HFFc6 (cell line): ENCODE measurements around the gene TTC6. TPM values are rescaled to one million over a fixed set of nuclear protein-coding genes. Genes with fewer than 3 reads are reported as not detected.

Experiments used
- DNase-seq: peaks from one replicate; pipeline ENCODE4 v3.0.0-alpha.2; 2018
- H3K27ac Mint-ChIP-seq: 2 replicates; pipeline ENCODE4 v1.8.0; 2020; ENCODE audit warnings: mild to moderate bottlenecking, mixed read lengths
- H3K27me3 Mint-ChIP-seq: 2 replicates; pipeline ENCODE4 v1.8.0; 2021; ENCODE audit warnings: mild to moderate bottlenecking, moderate library complexity, mixed read lengths; ENCODE audit not compliant: insufficient read depth
- H3K36me3 Mint-ChIP-seq: 2 replicates; pipeline ENCODE4 v1.8.0; 2021; ENCODE audit warnings: low read depth, mixed read lengths
- H3K4me1 Mint-ChIP-seq: 2 replicates; pipeline ENCODE4 v1.8.0; 2020; ENCODE audit warnings: low read depth, mixed read lengths
- H3K4me3 Mint-ChIP-seq: 2 replicates; pipeline ENCODE4 v1.8.0; 2020; ENCODE audit warnings: mild to moderate bottlenecking, moderate library complexity, mixed read lengths
- H3K9me3 Mint-ChIP-seq: 2 replicates; pipeline ENCODE4 v1.8.0; 2020; ENCODE audit warnings: mild to moderate bottlenecking, mixed read lengths
- CTCF ChIP-seq: fragments of 200-600 bp; sonication (generic); IDR thresholded peaks from 2 replicates; pipeline ENCODE4 v1.5.0; 2021; ENCODE audit warnings: antibody characterized with exemption, mild to moderate bottlenecking
- total RNA-seq, 6 experiments: library from RNA; stranded (reverse); fragmentation: NEBNext Ultra II Directional; extraction: Animal tissue kit (Norgen Biotek cat#: 25700); gene quantifications; 2 replicates in 1 of 6; 3 replicates in 5 of 6; pipeline ENCODE4 v1.2.3, GENCODE V29; 2021

TTC6 gene
- total RNA-seq, 6 experiments from 2014 or later: 0.38 to 1.2 (median 0.62) TPM; not detected in 2

- Mint-ChIP-seq H3K9me3 (no peaks in the 10 kb centered on the region), H3K36me3 (no peaks in the 10 kb centered on the region), H3K4me1 (peaks cover 4% of the 10 kb centered on the region; the same call in 1 of the 2 replicates), H3K4me3 (no peak overlapping the region), H3K27ac (no peak overlapping the region), H3K27me3 (peaks cover 6% of the 10 kb centered on the region)
- TF ChIP-seq CTCF: no peak
- no peak for DNase-seq
Observed at GRCh38 chr14:37637341-37637740, 41.9 kb downstream of the TTC6 start.

- no peak for DNase-seq
- Mint-ChIP-seq H3K27me3 (peaks cover 6% of the 10 kb centered on the region), H3K4me3 (no peak overlapping the region), H3K9me3 (no peaks in the 10 kb centered on the region), H3K27ac (no peak overlapping the region), H3K36me3 (no peaks in the 10 kb centered on the region), H3K4me1 (peaks cover 5% of the 10 kb centered on the region; the same call in 1 of the 2 replicates)
- no peak for TF ChIP-seq CTCF
Observed at GRCh38 chr14:37638599-37638998, 43.2 kb downstream of the TTC6 start.

- no peak for TF ChIP-seq CTCF
- peaks cover 10% of the 10 kb centered on the region; the same call in 1 of the 2 replicates for H3K4me1 Mint-ChIP-seq
- H3K4me3 Mint-ChIP-seq: no peak overlapping the region
- no peaks in the 10 kb centered on the region for H3K9me3 Mint-ChIP-seq
- no peak overlapping the region for H3K27ac Mint-ChIP-seq
- no peak for DNase-seq
- no peaks in the 10 kb centered on the region for H3K36me3 Mint-ChIP-seq
- peaks cover 3% of the 10 kb centered on the region; the same call in 1 of the 2 replicates for H3K27me3 Mint-ChIP-seq
Observed at GRCh38 chr14:37641117-37641516, 45.7 kb downstream of the TTC6 start.

GRCh38 chr14:37642125-37642524 lies 46.7 kb downstream of the TTC6 start:
- peaks cover 10% of the 10 kb centered on the region; the same call in 1 of the 2 replicates for H3K4me1 Mint-ChIP-seq
- H3K9me3 Mint-ChIP-seq: no peaks in the 10 kb centered on the region
- H3K4me3 Mint-ChIP-seq: no peak overlapping the region
- no peak overlapping the region for H3K27ac Mint-ChIP-seq
- no peak for DNase-seq
- no peaks in the 10 kb centered on the region for H3K36me3 Mint-ChIP-seq
- H3K27me3 Mint-ChIP-seq: peaks cover 3% of the 10 kb centered on the region; the same call in 1 of the 2 replicates
- no peak for TF ChIP-seq CTCF

GRCh38 chr14:37643701-37644100 lies 48.3 kb downstream of the TTC6 start:
- H3K36me3 Mint-ChIP-seq: no peaks in the 10 kb centered on the region

More at GRCh38 chr14:37643701-37644100, 48.3 kb downstream of the TTC6 start:
- H3K4me1 Mint-ChIP-seq: 0 out of 2 replicates have a peak, but pooled peaks cover 5% of the 10 kb centered on the region
- DNase-seq: no peak
- H3K9me3 Mint-ChIP-seq: no peaks in the 10 kb centered on the region
- no peak overlapping the region for H3K4me3 Mint-ChIP-seq
- H3K27me3 Mint-ChIP-seq: peaks cover 3% of the 10 kb centered on the region; the same call in 1 of the 2 replicates
- no peak overlapping the region for H3K27ac Mint-ChIP-seq
- no peak for TF ChIP-seq CTCF

Other genes with a start within 250 kb of the TTC6 start
- 1 to 10 TPM in 4 of 6 experiments, under 1 TPM in 2; 0.36 to 7.3 (median 7.0) TPM for gene FOXA1, start 380 bp upstream of the TTC6 start, total RNA-seq